Breast epithelium (tissue), 3 donors: ENCODE results near the gene CSN2.

Experiments used
- POLR2A ChIP-seq: fragments of 450-650 bp; IDR thresholded peaks from one replicate; pipeline ENCODE4 v1.6.1; 2016; ENCODE audit warnings: antibody characterized with exemption, mild to moderate bottlenecking, moderate library complexity
- POLR2AphosphoS5 ChIP-seq, 3 donors: sonication (generic); formaldehyde crosslinking; IDR thresholded peaks; one replicate each; pipeline ENCODE4 v1.6.1; 2017; ENCODE audit warnings: antibody characterized with exemption in 3 of 3

GRCh38 chr4:69965628-69966027 lies at the start of gene CSN2:
- TF ChIP-seq POLR2A (no peak), POLR2AphosphoS5 (IDR thresholded peaks at IDR 0.05) (no peak)
